Peyer's patch (tissue), 4 donors: ENCODE measurements around the gene DHPS. TPM values are rescaled to one million over a fixed set of nuclear protein-coding genes. Genes with fewer than 3 reads are reported as not detected.
A peak's percentile ranks its signal among the peaks of the same experiment; 100 is the strongest.
"Not testable (repeated sequence)": the region's sequence is repeated elsewhere in the genome, so short reads cannot be mapped to it uniquely, and the experiment has no call there.

Experiments used
- DNase-seq, 3 donors: peaks; one replicate each; pipeline ENCODE4 v3.0.0-alpha.2; 2017 to 2019
- H3K27ac ChIP-seq, 4 donors: fragments of 200-600 bp; sonication (generic); one replicate each; pipeline ENCODE4 v1.5.1; 2016 to 2019
- H3K27me3 ChIP-seq, 2 donors: fragments of 200-600 bp; sonication (generic); one replicate each; pipeline ENCODE4 v1.5.1; 2019
- H3K36me3 ChIP-seq, 3 donors: fragments of 200-600 bp; sonication (generic); one replicate each; pipeline ENCODE4 v1.5.1; 2016 to 2019
- H3K4me1 ChIP-seq, 4 donors: fragments of 200-600 bp; sonication (generic); one replicate each; pipeline ENCODE4 v1.5.1; 2016 to 2019
- H3K4me3 ChIP-seq, 4 donors: fragments of 200-600 bp; sonication (generic); 1 replicate in 3 of 4; 2 replicates in 1 of 4; pipeline ENCODE4 v1.5.1; 2016 to 2019; ENCODE audit warnings: mild to moderate bottlenecking in 1 of 4
- H3K9me3 ChIP-seq, 4 donors: fragments of 200-600 bp; sonication (generic); one replicate each; pipeline ENCODE4 v1.5.1; 2016 to 2019; ENCODE audit warnings: mild to moderate bottlenecking in 1 of 4
- CTCF ChIP-seq, 6 experiments: fragments of 450-650 bp in 4 of 6; fragments of 200-600 bp in 2 of 6; sonication (generic) in 1 of 6; IDR thresholded peaks; one replicate each; pipeline ENCODE4 v1.5.1; 2017 to 2019; ENCODE audit warnings: antibody characterized with exemption in 6 of 6, mild to moderate bottlenecking in 3 of 6, moderate library complexity in 1 of 6
- POLR2A ChIP-seq, 2 donors: fragments of 450-650 bp; IDR thresholded peaks; one replicate each; pipeline ENCODE4 v1.5.1; 2017; ENCODE audit warnings: antibody characterized with exemption in 2 of 2, mild to moderate bottlenecking in 2 of 2, moderate library complexity in 2 of 2
- total RNA-seq, 4 donors: library from RNA; depleted of rRNA; stranded (reverse); fragments of >200 nt; gene quantifications; one replicate each; pipeline ENCODE4 v1.1.0, GENCODE V29; 2016

The DHPS gene
- total RNA-seq, 4 donors from 2014 or later = 76.4 to 215 (median 150) TPM

- Histone ChIP-seq H3K9me3 (no peaks in the 10 kb centered on the region), H3K27ac (no peak overlapping the region), H3K4me3 (peak overlapping the region in 3 of 4 donors; percentile 12 to 42 (median 42)), H3K36me3 (peaks cover 0 to 9% (median 0%) of the 10 kb centered on the region in 3 donors), H3K27me3 (no peaks in the 10 kb centered on the region), H3K4me1 (peaks cover 0 to 14% (median 0%) of the 10 kb centered on the region in 4 donors)
- TF ChIP-seq CTCF (IDR thresholded peaks at IDR 0.05) (peak in 2 of 6 experiments; percentile 6 to 24), POLR2A (IDR thresholded peaks at IDR 0.05) (no peak)
- peak; percentile 34 to 89 (median 80) for DNase-seq
Measured at GRCh38 chr19:12647490-12648071, 34.1 kb downstream of the DHPS start.

- Histone ChIP-seq H3K4me1 (peaks cover 0 to 14% (median 0%) of the 10 kb centered on the region in 4 donors), H3K36me3 (peaks cover 0 to 6% (median 0%) of the 10 kb centered on the region in 3 donors), H3K4me3 (peak overlapping the region in 1 of 4 donors; percentile 42), H3K27ac (no peak overlapping the region), H3K9me3 (no peaks in the 10 kb centered on the region), H3K27me3 (no peaks in the 10 kb centered on the region)
- no peak for DNase-seq
- TF ChIP-seq POLR2A (IDR thresholded peaks at IDR 0.05) = no peak
- TF ChIP-seq CTCF (IDR thresholded peaks at IDR 0.05) = no peak
Measured at GRCh38 chr19:12647047-12647446, 34.6 kb downstream of the DHPS start.

DNA sequence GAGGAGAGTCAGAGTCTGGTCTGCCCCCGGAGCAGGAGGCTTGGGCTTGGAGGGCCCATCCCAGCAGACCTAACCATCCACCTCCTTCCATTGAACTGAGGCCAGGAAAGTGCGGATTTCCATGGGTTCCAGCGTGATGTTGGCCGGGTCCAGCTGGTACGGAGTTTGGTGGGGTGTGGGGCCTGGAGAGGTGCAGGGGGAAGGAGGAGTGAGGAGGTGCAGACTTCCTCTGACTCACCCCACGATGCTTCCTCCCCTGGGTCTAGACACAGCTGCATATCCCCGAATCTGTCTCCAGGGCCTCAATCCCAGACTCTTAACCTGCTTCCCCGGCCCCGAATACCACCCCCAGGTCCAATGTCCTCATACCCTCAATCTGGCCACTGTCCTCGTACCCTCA is 35.1 kb downstream of the DHPS start:
- Histone ChIP-seq H3K36me3 (peaks cover 0 to 1% (median 0%) of the 10 kb centered on the region in 3 donors), H3K4me3 (no peak overlapping the region), H3K4me1 (peaks cover 0 to 14% (median 0%) of the 10 kb centered on the region in 4 donors), H3K9me3 (no peaks in the 10 kb centered on the region), H3K27ac (no peak overlapping the region), H3K27me3 (no peaks in the 10 kb centered on the region)
- no peak for TF ChIP-seq POLR2A (IDR thresholded peaks at IDR 0.05)
- TF ChIP-seq CTCF (IDR thresholded peaks at IDR 0.05) = no peak
- DNase-seq = no peak

GRCh38 chr19:12643716-12644115 is 38.0 kb downstream of the DHPS start:
- not testable (repeated sequence) for H3K9me3 ChIP-seq, H3K27ac ChIP-seq, H3K27me3 ChIP-seq, H3K36me3 ChIP-seq, H3K4me3 ChIP-seq
- DNase-seq = peak in 1 of 3 donors; percentile 34
- peaks cover 0 to 23% (median 2%) of the 10 kb centered on the region in 4 donors for H3K4me1 ChIP-seq

- H3K27me3 ChIP-seq = no peaks in the 10 kb centered on the region
- H3K27ac ChIP-seq = no peak overlapping the region
- H3K9me3 ChIP-seq = no peaks in the 10 kb centered on the region
- peaks cover 0 to 13% (median 2%) of the 10 kb centered on the region in 4 donors for H3K4me1 ChIP-seq
- TF ChIP-seq POLR2A (IDR thresholded peaks at IDR 0.05) = no peak
- no peak for TF ChIP-seq CTCF (IDR thresholded peaks at IDR 0.05)
- no peak for DNase-seq
- no peak overlapping the region for H3K4me3 ChIP-seq
- no peaks in the 10 kb centered on the region for H3K36me3 ChIP-seq
Measured at GRCh38 chr19:12642506-12642905, 39.2 kb downstream of the DHPS start.

DNA sequence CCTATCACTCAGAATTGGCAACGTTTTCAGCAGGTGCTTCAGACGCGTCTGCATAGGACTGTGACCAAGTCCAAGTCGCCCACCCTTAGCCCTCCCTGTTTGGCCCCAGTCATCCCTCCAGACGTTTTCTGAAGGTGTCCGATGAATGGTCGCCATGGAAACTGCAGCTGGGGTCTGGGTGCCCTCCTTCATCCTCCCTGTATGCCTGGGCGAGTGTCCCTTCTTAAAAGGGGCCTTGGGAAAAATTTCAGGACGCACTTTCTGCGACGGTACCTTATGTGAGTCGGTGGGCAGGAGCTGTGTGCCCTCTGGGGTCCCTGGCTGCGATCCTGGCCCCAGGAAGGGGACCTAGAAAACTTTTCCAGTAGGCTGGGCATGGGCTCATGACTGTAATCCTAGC is 40.2 kb downstream of the DHPS start:
- Histone ChIP-seq H3K9me3 (no peaks in the 10 kb centered on the region), H3K27me3 (no peaks in the 10 kb centered on the region), H3K36me3 (no peaks in the 10 kb centered on the region), H3K4me3 (no peak overlapping the region), H3K27ac (no peak overlapping the region), H3K4me1 (peaks cover 0 to 10% (median 2%) of the 10 kb centered on the region in 4 donors)
- no peak for TF ChIP-seq CTCF (IDR thresholded peaks at IDR 0.05)
- TF ChIP-seq POLR2A (IDR thresholded peaks at IDR 0.05) = no peak
- no peak for DNase-seq
